ENCODE data around the gene MAPT.

The MAPT gene

GRCh38 chr17:46026166-46027047 lies 132.1 kb downstream of the MAPT start:
- FAIRE-seq = no peak

GRCh38 chr17:46027048-46027975 lies 133.0 kb downstream of the MAPT start:
- DNase-seq (ENCODE audit: low spot score) = no peak
- FAIRE-seq = no peak

More at GRCh38 chr17:46026166-46027047, 132.1 kb downstream of the MAPT start:
- DNase-seq (ENCODE audit: low spot score) = no peak

DNA sequence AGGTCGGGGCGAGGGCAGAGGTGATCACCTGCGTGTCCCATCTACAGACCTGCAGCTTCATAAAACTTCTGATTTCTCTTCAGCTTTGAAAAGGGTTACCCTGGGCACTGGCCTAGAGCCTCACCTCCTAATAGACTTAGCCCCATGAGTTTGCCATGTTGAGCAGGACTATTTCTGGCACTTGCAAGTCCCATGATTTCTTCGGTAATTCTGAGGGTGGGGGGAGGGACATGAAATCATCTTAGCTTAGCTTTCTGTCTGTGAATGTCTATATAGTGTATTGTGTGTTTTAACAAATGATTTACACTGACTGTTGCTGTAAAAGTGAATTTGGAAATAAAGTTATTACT lies 133.6 kb downstream of the MAPT start:
- FAIRE-seq (no peak), DNase-seq (ENCODE audit: low spot score) (no peak)

DNA sequence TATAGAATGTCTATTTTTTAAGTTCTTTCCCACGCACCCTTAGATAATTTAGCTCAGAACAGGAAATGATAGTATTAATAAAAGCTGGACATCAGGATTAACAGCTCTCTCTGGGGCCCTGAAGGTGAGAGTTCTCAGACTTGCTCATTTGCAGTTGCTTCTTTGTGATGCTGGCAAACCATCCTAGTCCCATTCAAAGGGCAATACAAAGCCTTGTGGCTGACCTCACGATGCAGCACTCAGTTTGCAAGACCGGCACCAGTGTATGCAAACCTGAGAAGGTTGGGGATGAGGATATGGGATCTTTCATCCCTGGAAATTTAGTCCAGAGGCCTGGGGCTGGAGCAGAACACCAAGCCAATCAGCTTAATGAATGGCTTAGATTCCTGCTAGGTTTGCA lies 134.0 kb downstream of the MAPT start:
- DNase-seq (ENCODE audit: low spot score) (no peak), FAIRE-seq (no peak)

DNA sequence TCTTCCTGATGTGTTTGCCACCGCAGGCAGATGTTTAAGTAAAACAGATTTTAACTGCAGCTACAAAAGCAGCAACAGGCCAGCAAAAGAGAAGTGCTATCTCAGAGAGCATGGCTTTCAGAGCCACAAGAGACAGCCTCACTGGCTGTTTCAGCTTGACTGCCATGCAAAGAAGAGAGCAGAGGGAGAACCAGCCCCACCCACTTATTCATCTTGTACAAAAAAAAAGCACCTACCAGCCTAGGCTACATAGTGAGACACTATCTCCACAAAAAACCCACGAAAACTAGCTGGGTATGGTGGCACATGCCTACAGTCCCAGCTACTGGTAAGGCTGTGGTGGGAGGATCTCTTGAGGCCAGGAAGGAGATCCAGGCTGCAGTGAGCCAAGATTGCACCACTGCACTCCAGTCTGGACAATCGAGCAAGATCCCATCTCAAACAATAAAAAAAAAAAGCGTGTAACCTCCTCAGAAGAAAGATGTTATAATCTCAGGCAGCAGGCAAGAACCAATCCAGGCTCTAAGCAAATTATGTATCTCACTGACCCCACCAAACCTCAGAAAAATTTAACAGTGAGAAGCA lies 134.7 kb downstream of the MAPT start:
- FAIRE-seq = no peak
- no peak for DNase-seq (ENCODE audit: low spot score)

DNA sequence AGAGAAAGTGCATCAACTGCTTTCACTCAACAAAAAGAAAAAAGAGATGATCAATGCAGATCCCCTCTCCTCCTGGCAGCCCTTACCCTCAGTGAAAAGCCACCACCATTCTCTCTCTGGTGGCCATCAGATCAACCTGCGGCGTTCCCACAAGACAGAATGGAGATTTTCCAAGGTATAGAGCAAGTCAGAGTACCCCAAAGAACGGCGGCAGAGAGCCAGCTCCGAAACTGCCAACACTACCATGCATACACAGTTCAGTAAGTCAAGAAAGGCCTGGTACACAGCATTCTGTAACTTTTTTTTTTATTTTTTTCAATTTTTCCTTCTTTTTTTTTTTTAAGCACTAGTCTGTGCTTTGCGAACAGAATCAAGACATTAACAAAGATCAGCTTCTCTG lies 135.3 kb downstream of the MAPT start:
- DNase-seq (ENCODE audit: low spot score) = no peak

DNA sequence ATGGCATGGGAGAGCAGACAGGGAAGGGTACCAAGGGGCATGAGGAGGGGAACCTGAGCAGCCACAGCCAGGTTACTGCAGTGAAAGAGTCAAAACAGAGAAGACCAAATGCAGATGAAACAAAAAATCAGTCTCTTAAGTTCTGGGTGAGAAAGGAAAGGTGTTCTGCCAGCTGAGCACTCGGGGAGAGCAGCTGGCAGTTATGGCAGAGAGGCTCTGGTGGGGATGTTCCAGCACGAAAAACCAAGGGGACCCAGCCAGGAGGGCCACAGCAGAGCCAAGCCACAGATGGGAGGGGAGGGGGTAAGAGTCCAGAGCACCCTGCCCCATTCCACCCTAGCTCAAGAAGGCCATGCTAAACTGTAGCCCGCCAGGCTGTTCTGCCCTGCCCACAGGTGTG lies 136.4 kb downstream of the MAPT start:
- no peak for FAIRE-seq
- DNase-seq (ENCODE audit: low spot score) = no peak

More for the DNA sequence above, 135.3 kb downstream of the MAPT start:
- no peak for FAIRE-seq

GRCh38 chr17:46031440-46031839 lies 137.1 kb downstream of the MAPT start:
- DNase-seq (ENCODE audit: low spot score) (no peak), FAIRE-seq (no peak)

- no peak for FAIRE-seq
- no peak for DNase-seq (ENCODE audit: low spot score)
These were observed 137.6 kb downstream of the MAPT start for GRCh38 chr17:46031920-46032319.

DNA sequence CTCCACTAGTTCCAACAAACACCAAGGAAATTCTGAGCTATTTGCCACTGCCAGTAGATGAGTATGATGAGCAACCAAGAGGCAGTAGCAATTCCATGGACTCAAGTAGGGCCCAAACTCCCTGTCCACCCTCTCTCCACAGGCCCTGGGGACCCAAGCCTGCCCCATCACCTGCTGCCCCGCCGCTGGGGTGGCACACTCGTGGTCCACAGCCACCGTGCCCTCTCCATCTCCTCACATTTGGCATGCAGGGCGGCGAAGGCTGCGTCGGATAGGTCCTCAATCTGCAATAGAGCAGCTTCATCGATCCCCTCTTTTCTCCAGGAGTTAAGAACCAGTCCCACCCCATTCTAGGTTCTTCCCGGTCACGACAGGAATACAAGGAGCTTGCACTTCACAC lies 138.6 kb downstream of the MAPT start:
- FAIRE-seq = no peak
- DNase-seq (ENCODE audit: low spot score) = no peak

DNA sequence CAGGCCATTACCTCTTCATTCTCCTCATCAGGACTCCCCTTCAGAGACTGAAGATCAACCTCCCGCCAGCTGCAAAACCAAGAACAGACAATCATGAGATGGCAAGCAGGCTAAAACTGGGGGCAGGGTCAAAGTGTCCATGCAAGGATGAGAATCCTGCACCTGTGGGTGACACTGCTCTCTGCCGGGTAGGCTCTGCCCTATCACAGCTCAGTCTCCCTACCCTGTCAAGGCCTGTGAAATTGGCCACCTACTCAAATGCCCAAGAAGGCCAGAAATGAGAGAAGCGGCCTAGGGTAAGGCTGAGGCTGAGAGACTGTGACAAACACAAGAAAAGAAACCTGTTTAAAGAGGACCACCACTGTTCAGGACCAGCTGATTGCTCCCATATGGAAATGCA lies 139.0 kb downstream of the MAPT start:
- FAIRE-seq (no peak), DNase-seq (ENCODE audit: low spot score) (no peak)

DNA sequence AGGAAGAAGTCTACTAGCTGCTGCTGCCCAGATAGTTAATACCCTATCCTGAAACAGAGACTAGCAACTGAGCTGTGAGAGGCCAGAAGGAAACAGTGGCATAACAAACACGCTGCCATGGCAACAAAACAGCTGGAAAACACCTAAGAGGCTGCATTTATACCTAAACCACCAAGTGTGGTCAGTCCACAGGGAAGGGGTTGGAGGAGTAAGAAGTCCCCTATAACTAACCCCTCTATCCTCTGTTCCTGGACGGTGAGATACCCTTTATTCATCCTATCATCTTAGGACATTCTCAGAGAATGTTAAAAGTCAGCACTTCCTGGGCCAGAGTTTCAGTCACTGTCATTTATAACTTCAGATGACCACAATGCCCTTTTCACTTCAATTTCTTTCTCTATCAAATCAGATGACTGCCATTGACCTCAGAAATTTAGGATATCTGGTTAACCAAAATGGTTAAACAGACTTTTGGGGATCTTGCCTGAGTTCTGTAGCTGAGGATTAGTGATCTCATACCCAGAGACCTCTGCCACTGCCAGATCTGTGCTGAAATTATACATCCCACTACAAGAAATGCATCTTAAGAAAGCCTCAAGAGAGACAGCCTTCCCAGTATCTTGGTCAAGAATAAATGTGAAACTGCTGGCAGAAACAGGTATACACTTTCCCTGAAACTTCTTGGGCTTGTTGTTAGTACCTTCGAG lies 140.9 kb downstream of the MAPT start:
- FAIRE-seq (no peak), DNase-seq (ENCODE audit: low spot score) (no peak)

DNA sequence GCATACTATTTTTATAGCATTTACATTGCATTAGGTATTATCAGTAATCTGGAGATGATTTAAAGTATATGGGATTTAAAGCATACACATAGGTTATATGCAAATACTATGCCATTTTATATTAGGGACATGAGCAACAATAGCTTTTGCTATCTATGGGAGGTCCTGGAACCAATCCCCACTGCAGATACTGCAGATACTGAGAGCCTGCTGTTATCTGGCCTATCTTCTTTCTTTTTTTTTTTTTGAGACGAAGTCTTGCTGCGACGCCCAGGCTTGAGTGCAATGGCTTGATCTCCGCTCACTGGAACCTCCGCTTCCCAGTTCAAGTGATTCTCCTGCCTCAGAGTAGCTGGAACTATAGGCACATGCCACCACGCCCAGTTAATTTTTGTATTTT lies 142.1 kb downstream of the MAPT start:
- FAIRE-seq (no peak), DNase-seq (ENCODE audit: low spot score) (no peak)

- DNase-seq (ENCODE audit: low spot score) = no peak
- no peak for FAIRE-seq
These were observed 143.4 kb downstream of the MAPT start for GRCh38 chr17:46037722-46038255.

- no peak for DNase-seq (ENCODE audit: low spot score)
- no peak for FAIRE-seq
These were observed 144.1 kb downstream of the MAPT start for GRCh38 chr17:46038414-46038813.

- no peak for FAIRE-seq
These were observed 144.6 kb downstream of the MAPT start for GRCh38 chr17:46038937-46039336.

GRCh38 chr17:46039592-46040186 lies 145.3 kb downstream of the MAPT start:
- DNase-seq (ENCODE audit: low spot score) = no peak
- FAIRE-seq = no peak

More at GRCh38 chr17:46038937-46039336, 144.6 kb downstream of the MAPT start:
- no peak for DNase-seq (ENCODE audit: low spot score)

DNA sequence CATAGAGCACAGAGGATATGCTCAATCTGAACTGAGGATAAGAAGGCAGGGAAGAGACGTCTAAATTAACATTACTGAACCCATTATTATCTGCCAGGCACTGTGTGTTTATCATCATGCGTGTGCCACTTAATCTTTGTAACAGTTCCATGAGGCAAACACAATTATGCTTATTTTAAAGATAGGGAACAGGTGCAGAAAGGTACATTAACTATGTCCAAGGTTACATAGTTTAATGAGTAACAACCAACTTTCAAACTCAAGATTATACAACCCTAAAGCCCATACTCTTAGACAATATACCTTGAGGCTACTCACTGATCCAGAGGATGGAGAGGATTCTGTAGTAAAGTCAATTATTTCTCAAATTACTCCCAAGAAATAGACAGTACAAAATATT lies 147.9 kb downstream of the MAPT start:
- no peak for DNase-seq (ENCODE audit: low spot score)
- no peak for FAIRE-seq

DNA sequence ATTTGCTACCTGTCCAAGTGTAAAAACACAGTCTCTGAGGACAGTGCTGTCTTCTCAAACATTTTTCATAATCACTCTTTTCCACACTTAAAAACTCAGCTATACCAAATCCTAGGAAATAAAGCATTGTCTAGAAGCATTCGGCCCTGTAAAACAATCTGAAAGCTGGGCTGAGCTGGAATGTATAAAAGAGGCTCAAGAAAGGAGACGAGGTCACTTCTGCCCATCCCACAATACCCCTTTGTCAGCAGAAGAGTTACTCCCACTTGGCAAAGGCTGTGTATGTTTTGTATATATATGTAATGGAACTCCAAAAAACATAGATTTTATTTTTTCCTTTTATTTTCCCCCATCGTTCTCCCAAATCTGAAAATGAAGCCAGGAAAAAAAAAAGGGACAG lies 148.6 kb downstream of the MAPT start:
- no peak for FAIRE-seq

DNA sequence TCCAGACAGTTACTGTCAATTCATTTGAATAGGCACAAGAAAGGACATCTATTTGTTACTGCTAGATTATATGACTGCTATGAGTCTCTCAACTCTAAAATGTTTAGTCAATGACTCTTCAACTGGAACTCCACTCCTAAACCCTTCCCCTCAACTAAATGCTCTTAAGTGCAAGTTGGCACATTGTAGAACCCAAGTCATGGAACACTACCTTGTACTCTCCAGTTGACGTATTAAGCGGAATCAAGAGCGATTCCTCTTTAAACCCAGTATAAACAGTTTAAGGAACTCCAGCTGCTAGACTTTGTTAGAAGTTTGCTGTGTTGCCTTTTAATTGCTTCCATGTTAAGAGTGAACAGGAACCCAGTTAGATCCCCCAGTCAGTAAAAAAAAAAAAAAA lies 149.3 kb downstream of the MAPT start:
- no peak for DNase-seq (ENCODE audit: low spot score)
- no peak for FAIRE-seq

More for the DNA sequence above, 148.6 kb downstream of the MAPT start:
- DNase-seq (ENCODE audit: low spot score) = no peak

Data from RCC 7860 (cell line).